Stimulated activated CD8-positive, alpha-beta memory T cell treated with anti-CD3 and anti-CD28 coated beads, Interleukin-15, amount 100 ng/mL, for 1 hour (primary cell): Measurements from ENCODE around the gene NME9.

ENCODE experiments used
- DNase-seq: peaks from one replicate; pipeline ENCODE4 v3.0.0-alpha.2; 2020; ENCODE audit warnings: low read depth

Gene NME9

DNA sequence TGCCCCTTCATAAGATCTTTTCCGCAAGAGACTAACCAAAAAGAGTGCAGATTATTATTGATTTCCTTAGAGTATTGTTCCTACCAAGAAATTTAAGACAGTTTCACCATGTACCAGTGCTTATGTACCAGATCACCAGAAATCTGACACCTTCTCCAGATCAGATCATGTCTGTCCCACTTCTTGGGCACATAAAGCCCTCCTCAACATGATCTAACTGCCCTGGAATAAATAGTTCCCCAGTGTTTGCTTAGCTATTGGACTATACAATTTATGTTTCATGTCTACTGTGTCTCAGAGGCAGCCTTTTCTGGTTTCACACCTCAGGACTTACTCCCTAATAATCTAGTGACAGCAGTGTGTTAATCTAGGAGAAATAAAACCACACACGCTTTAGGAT lies 46.8 kb downstream of the NME9 start:
- DNase-seq, result no peak

DNA sequence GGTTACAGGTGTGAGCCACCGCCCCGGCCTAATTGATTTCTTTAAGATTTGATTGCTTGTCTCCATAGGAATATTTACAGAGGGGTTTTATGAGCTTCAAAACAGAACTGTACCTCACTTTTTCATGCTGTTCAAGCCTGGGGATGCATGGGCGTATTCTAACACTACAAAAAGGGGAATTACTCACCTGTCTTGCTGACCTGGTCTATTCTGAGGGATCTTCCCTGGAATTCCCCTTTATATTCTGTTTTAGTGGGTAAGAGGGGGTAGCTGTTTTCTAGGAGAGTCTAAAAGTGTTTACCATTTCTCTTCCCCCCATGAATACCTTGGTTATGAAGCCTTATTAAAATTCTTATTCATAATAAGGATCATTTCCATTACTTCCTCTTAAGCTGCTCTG lies 48.1 kb downstream of the NME9 start:
- no peak for DNase-seq

DNA sequence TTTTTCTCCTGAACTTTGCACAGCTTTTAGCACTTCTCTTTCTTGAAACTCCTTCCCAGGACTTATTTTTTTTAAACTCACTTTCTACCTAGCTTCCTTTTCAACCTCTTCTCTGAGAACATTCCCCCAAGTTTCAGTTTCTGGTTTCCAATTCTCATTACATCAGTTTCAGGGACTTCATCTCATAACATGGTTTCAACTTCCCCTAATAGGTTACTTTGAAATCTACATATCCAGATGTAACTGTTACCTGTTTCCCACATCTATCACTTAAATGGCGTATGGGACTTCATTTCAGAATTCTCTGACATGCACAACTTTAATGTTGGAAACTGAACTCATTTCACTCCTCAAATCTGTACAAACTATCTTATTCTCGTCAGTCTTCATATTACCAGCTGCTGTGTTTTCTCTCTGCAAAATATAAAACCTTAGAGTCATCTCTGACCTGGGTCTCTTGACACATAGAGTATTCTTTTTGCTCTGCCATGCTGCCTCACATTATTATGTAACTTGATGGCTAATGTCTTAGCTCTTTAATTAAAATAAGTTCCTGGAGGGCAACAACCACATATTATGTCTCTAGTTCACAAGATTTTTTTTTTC lies 58.4 kb downstream of the NME9 start:
- DNase-seq, result no peak

DNA sequence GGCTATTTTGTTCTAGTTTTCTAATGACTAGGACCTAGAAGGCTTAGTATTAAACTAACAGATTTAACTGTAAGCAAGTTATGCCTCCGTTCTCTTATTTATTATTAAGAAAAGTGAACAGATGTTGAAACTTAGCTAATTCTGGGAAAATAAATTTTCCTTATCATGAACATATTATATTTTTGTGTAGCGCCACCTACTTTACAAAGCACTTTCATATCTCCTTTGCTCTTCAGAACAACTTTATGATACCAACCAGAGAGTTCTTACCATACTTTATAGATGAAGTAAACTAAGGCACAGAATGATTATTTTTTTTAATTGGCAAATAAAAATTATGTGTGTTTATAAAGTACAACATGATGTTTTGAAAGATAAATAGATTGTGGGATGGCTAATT lies 59.4 kb downstream of the NME9 start:
- DNase-seq, result no peak

DNA sequence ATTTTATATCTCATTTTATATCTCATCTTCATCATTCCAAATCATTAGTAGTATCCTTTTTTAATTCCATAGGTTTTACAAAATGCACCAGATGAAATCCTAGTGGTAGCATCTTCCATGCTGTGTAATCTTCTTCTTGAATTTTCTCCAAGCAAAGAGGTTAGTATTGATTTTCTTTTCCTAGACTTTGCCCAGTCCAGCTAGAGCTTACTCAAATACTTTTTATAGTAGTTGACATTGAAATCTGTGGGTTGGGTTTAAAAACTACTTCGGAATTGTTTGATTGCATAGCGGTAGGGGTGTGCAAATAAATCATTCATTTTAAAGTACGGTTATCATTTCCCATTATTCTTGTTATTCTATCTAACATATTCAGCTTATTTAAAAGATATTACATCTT lies 62.6 kb downstream of the NME9 start:
- no peak for DNase-seq

DNA sequence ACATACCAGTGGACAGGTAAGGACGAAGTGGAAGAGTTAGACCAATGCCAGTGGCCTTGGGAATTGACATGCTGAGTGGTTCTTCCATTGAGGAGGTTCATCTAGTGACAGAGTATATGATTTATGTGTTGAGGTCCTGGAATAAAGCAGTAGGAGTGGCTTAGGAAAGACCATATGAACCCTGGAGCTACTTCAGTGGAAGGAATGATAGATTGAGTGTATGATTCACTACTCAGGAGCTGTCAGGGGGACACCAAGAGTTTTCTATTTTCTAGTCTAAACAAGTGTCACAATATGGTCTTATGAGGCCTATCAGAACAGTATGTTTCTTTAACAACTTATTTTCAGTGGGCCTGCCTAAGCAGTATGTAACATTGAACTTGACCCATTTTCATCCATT lies 63.9 kb downstream of the NME9 start:
- no peak for DNase-seq

DNA sequence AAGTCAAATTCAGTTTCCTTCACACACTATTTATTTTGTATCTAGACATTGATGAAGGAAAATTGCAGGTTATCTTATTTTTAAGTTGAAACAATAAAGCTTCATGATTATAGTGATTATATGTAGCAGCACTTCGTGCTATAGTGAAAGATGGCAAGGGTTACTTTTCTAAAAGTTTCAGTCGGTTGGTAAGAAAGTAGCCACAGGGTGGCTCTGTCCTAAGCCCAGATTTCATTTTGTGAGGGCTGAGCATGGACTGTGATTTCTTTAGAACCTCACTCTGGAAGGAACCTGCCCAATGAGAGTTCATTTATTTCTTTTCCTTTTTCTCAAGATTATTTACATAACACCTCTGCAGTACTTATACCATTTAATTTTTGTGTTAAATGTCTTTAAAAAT lies 66.5 kb downstream of the NME9 start:
- DNase-seq, result no peak

DNA sequence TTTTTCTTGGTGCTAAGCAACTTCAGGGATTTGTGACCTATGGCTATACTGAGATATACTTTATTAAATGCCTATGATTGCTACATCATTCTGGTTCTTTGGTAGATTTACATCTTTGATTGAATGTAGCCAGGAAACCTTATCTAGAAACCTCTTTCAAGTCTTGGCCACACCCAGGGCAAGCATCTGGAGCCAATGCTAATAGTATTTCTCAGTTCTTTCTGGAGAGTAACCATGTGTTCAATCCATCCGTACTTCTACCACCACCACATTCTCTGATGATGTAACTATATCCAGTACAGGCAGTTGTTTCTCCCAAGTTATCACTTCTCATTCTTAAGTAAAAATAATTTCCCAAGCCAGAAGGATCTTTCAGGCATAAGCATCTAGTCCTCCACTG lies 69.0 kb downstream of the NME9 start:
- DNase-seq, result no peak

DNA sequence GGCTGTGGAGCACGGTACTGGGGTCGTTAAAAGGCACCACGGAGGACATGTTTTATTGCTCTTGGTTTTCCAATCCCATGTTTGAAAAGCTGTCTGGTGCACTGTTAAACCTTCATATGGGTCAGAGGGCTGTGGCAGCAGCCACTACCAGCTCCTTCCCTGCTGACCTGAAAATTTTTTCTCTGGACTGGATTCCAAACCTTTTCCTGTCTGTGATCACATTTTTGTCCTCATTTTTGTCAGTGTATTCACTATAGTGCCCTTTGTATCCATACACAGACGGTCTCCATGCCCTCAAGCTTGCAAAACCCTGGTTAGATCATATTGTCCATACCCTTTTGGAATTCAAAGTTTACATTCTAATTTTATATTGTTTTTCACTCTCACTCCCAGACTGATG lies 70.5 kb downstream of the NME9 start:
- no peak for DNase-seq

DNA sequence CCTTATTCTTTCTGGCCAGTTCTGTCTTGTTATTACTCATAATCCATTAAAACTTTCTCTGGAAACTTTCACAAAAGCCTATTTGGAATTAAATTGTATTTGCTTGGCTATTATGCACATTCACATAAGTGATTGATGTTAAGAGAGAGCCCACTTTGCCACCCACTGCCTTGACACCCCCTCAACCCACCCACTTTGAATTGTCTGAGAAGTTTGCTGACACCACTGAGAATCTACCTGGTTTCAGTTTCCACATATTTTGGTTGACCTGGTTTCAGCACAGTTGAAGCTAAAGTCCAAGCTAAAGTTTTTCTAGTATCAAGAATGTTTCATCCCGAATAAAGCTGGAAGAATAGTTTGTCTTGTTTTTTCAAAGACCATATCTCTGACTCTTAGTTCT lies 71.7 kb downstream of the NME9 start:
- no peak for DNase-seq

DNA sequence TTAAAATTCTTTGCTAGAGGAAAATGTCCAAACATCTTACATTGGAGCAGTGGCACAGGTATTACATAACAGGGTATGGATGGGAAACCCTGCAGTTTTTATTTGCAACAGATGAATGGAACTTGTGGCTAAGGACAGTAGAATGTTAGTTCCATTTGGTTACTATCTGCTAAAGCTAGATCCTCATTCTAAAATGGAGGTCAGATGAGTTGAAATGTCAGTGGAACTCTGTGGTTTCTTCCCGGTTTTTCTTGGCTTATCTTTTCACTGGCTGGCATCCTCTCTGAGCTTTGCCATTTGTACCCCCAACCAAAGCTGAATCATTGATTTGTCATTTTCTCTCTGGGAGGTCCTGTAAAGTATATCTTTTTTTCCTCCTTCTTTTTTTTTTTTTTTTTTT lies 73.6 kb downstream of the NME9 start:
- DNase-seq, result no peak

DNA sequence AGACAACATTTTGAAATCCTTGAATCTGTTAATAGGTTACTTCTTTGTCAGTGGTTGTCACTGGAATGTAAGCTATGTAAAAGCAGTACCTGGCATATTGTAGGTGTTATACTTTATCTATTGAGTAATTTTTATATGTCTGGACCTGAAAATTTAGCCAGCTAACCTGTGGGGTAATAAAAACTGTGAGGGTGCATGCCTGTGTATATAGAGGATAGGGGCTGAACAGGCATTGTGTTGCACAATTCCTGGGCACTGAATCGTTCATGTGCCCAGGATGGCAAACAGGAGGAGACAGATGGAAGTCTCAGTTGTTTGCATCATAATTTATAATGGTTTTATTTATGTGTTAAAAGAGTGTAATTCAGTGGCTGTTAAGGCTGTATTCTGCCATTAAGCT lies 75.4 kb downstream of the NME9 start:
- no peak for DNase-seq

DNA sequence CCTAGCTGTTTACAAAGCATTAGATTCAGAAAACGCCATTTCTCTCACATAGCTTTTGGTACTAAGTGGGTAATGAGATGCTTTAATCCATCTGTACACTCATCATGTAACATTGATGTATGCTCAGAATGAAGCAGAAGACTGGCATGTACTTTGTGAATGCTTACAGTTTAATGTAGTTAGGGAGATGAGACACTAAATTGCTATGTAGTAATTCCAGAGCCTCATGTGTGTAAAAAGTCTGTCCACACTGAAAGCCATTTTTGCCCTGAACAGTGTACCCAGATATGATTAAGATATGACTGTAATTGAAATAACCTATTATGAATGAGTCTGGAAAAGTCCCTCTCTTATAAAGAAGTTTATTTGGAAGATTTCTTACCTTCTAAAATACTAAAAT lies 76.0 kb downstream of the NME9 start:
- DNase-seq, result no peak
